ENCODE results near the gene CNOT10. TPM values are rescaled to one million over a fixed set of nuclear protein-coding genes. Genes with fewer than 3 reads are reported as not detected.
A peak's percentile ranks its signal among the peaks of the same experiment; 100 is the strongest.

The CNOT10 gene
- total and polyA plus RNA-seq, 8 donors, result 11.1 to 23.0 (median 14.4) TPM

GRCh38 chr3:32818970-32819511 lies 134.1 kb downstream of the CNOT10 start:
- intact Hi-C loops (cut with DNase I), result no loop called here
- TF ChIP-seq CTCF (IDR thresholded peaks at IDR 0.05), result no peak
- WGBS, 2 donors, result 36% methylated on average over 25 of the region's 25 CpGs
- no peak overlapping the region for H3K27ac ChIP-seq
- H3K27me3 ChIP-seq, result peaks cover 0 to 35% (median 11%) of the 10 kb centered on the region in 4 donors
- no peaks in the 10 kb centered on the region for H3K9me3 ChIP-seq
- no peaks in the 10 kb centered on the region for H3K36me3 ChIP-seq
- no peak overlapping the region for H3K4me3 ChIP-seq
- peaks cover 0 to 3% (median 0%) of the 10 kb centered on the region in 3 donors for H3K4me1 ChIP-seq
- ATAC-seq, result no peak
- DNase-seq, result no peak
- no peak for FAIRE-seq

- WGBS, 2 donors, result 48 to 51% methylated on average over 41 of the region's 41 CpGs
- no peak overlapping the region for H3K4me3 ChIP-seq
- intact Hi-C loops (cut with DNase I), result no loop called here
Measured at GRCh38 chr3:32819551-32820348, 134.8 kb downstream of the CNOT10 start.

DNA sequence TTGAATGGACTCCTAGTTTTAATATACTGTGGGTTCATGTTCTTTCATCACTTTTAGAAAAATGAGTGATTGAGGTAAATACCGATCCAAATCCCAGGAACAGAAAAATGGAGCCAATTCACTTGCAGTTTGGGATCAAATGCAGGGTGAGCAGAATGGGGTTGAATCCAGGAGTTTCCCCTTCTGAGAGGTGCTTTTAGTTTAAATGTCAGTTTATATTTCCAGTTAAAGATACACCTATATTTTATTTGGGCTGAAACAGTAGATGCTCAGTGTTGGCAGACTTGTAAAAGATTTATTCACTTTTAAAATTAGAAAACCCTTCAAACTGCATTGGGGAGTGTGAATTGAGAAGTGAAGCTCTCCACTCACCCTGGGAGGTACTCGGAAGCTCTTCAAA lies 135.4 kb downstream of the CNOT10 start:
- Histone ChIP-seq H3K27me3 (peaks cover 0 to 35% (median 11%) of the 10 kb centered on the region in 4 donors), H3K36me3 (no peaks in the 10 kb centered on the region), H3K9me3 (no peaks in the 10 kb centered on the region), H3K4me1 (peaks cover 0 to 3% (median 0%) of the 10 kb centered on the region in 3 donors), H3K4me3 (no peak overlapping the region), H3K27ac (no peak overlapping the region)
- no peak for TF ChIP-seq CTCF (IDR thresholded peaks at IDR 0.05)
- DNase-seq, result no peak
- no peak for ATAC-seq
- 73 to 76% methylated on average over 2 of the region's 2 CpGs for WGBS, 2 donors
- FAIRE-seq, result no peak
- intact Hi-C loops (cut with DNase I), result no loop called here

More at GRCh38 chr3:32819551-32820348, 134.8 kb downstream of the CNOT10 start:
- Histone ChIP-seq H3K9me3 (no peaks in the 10 kb centered on the region), H3K27ac (no peak overlapping the region), H3K36me3 (no peaks in the 10 kb centered on the region), H3K27me3 (peaks cover 0 to 35% (median 11%) of the 10 kb centered on the region in 4 donors), H3K4me1 (peaks cover 0 to 3% (median 0%) of the 10 kb centered on the region in 3 donors)
- ATAC-seq, result no peak
- DNase-seq, result peak in 1 of 6 donors; percentile 27
- TF ChIP-seq CTCF (IDR thresholded peaks at IDR 0.05), result no peak
- no peak for FAIRE-seq

DNA sequence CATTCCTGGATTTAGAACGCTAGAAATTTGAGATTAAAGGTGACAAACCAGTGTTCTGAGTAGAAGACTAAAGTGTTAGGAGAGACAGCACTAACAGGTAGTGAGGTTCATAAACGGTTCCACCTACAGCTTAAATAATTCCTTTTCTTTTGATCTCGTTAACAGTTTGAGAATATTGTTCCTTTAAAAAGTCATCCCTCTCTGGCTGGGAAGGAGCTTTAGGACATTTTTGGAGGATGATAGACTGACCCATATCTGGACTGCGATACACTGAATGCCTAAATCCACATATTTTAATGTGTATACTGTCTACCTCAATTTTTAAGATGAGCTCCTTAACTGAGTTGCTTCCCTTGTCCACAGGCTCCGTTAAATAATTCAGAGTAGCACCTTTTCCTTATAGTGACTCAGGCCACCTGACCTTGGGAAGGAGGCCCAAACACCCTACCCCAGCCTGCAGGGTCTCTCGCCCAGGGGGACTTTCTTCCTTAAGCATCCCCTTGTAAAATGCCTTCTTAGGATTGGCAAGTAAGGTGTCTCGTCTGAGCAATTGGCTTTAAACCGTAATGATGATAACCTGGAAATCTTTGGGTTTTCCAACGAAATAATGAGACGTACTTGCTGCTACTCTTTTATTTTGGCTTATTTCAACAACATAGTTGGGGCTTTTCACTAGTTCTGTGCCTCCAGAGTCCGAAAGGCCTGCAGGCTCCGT lies 136.1 kb downstream of the CNOT10 start:
- DNase-seq (peak in 1 of 6 donors; percentile 2), ATAC-seq (no peak), FAIRE-seq (no peak)
- intact Hi-C loops (cut with DNase I), result no loop called here
- Histone ChIP-seq H3K27me3 (peaks cover 0 to 35% (median 11%) of the 10 kb centered on the region in 4 donors), H3K36me3 (no peaks in the 10 kb centered on the region), H3K27ac (no peak overlapping the region), H3K4me3 (peak overlapping the region in 1 of 4 donors; percentile 27), H3K9me3 (no peaks in the 10 kb centered on the region), H3K4me1 (peaks cover 0 to 3% (median 0%) of the 10 kb centered on the region in 3 donors)
- no peak for TF ChIP-seq CTCF (IDR thresholded peaks at IDR 0.05)
- WGBS, 2 donors, result 52 to 56% methylated on average over 12 of the region's 12 CpGs
